Measurements from ENCODE around the gene KIFBP. TPM values are rescaled to one million over a fixed set of nuclear protein-coding genes. Genes with fewer than 3 reads are reported as not detected.

Gene KIFBP
- total and polyA plus RNA-seq, 9 of the 15 experiments (the other 6 are each of a cell fraction or from before 2014, with no cell fraction given) = 5.6 to 23.2 (median 14.8) TPM

- H3K79me2 ChIP-seq (ENCODE audit: control insufficient read depth, insufficient read depth, low read length) = no peaks in the 10 kb centered on the region
- intact Hi-C loops (cut with micrococcal nuclease) (no loop called here), in situ Hi-C loops (cut with MboI) (no loop called here)
- peak overlapping the region; percentile 6 to 30; a peak in 2 of 4 replicates for H3K9ac ChIP-seq (ENCODE audit: insufficient read depth in 1 of 2, low read depth in 2 of 2, low read length in 2 of 2)
- 0% methylated on average over 1 of the region's 1 CpG for WGBS (ENCODE audit: insufficient coverage, low coverage, missing lambda C conversion rate)
- peak in 1 of 4 experiments; percentile 38 for DNase-seq (ENCODE audit: extremely low read depth in 1 of 4, low spot score in 3 of 4)
- no TSS peak for BruUV-seq (replicated peaks)
- H3K4me1 ChIP-seq (replicated peaks in 1 of 2; ENCODE audit: control insufficient read depth in 2 of 2, insufficient read depth in 2 of 2, low read length in 2 of 2) = peaks cover 20 to 29% of the 10 kb centered on the region in 2 experiments
- ChIA-PET CTCF (ENCODE audit: low intra/inter-chr PET ratio) (no interaction called here), POLR2A (interaction anchor here (0.5 to 0.7 kb wide), 2 partner anchors 8 to 40 kb away, joined by 3 read pairs; no protein-coding TSS in a partner anchor)
- H4K20me1 ChIP-seq (replicated peaks; ENCODE audit: control insufficient read depth, insufficient read depth, low read length) = no peaks in the 10 kb centered on the region
- H3K4me2 ChIP-seq (ENCODE audit: insufficient read depth, low read length) = no peak overlapping the region; the same call in 1 of the 2 replicates
- no peak overlapping the region for H3K27ac ChIP-seq (ENCODE audit: extremely low read depth, low read depth, low read length)
- peak overlapping the region; percentile 89 for H2AFZ ChIP-seq (ENCODE audit: low read depth, low read length)
- no peaks in the 10 kb centered on the region for H3K27me3 ChIP-seq (ENCODE audit: control insufficient read depth in 2 of 2, insufficient read depth in 2 of 2, low read length in 2 of 2)
- no peaks in the 10 kb centered on the region for H3K9me3 ChIP-seq (replicated peaks; ENCODE audit: control insufficient read depth, insufficient read depth, low read depth, low read length)
- no peak overlapping the region for H3K4me3 ChIP-seq
- FAIRE-seq = no peak
- TF ChIP-seq NR2C2 (CRISPR knock-in tag; IDR thresholded peaks at IDR 0.05) (no peak), NR2C2 (tag; IDR thresholded peaks at IDR 0.05) (no peak), SMARCB1 (IDR thresholded peaks at IDR 0.05; ENCODE audit: insufficient read length, low read depth) (no peak), ZNF830 (CRISPR knock-in tag; IDR thresholded peaks at IDR 0.05) (no peak), ZNF384 (IDR thresholded peaks at IDR 0.05; ENCODE audit: low read depth, low read length) (no peak), MXI1 (IDR thresholded peaks at IDR 0.05; ENCODE audit: low read depth, low read length) (no peak), CBX2 (IDR thresholded peaks at IDR 0.05; ENCODE audit: insufficient read depth, low read length, poor library complexity, severe bottlenecking) (no peak), HMGXB4 (CRISPR knock-in tag; IDR thresholded peaks at IDR 0.05) (no peak), GMEB1 (CRISPR knock-in tag; IDR thresholded peaks at IDR 0.05) (no peak), ZNF75A (CRISPR knock-in tag; IDR thresholded peaks at IDR 0.05) (no peak), MXD1 (CRISPR knock-in tag; IDR thresholded peaks at IDR 0.05; ENCODE audit: borderline replicate concordance, poor library complexity, severe bottlenecking) (no peak), HDAC3 (IDR thresholded peaks at IDR 0.05; ENCODE audit: borderline replicate concordance, partially characterized antibody) (no peak), WHSC1 (IDR thresholded peaks at IDR 0.05; ENCODE audit: low read length) (no peak), ETV1 (tag; conservative IDR thresholded peaks at IDR 0.05; ENCODE audit: low read depth) (no peak), MTA2 (IDR thresholded peaks at IDR 0.05; ENCODE audit: low read depth) (no peak), ZNF518B (CRISPR knock-in tag; IDR thresholded peaks at IDR 0.05) (no peak)
- H3K9me1 ChIP-seq (ENCODE audit: control insufficient read depth, insufficient read depth, low read length) = no peaks in the 10 kb centered on the region
- no peak for ATAC-seq
- H3K36me3 ChIP-seq (ENCODE audit: control insufficient read depth, insufficient read depth, low read length) = no peaks in the 10 kb centered on the region
Measured at GRCh38 chr10:69057951-69058297, 69.3 kb downstream of the KIFBP start.

All from K562 (cell line).